Measurements from ENCODE around the gene PPL. TPM values are rescaled to one million over a fixed set of nuclear protein-coding genes. Genes with fewer than 3 reads are reported as not detected.
A peak's percentile ranks its signal among the peaks of the same experiment; 100 is the strongest.

Gene PPL
- total RNA-seq, result 10 to 100 TPM; 55.5 to 84.9 (median 72.0) TPM

DNA sequence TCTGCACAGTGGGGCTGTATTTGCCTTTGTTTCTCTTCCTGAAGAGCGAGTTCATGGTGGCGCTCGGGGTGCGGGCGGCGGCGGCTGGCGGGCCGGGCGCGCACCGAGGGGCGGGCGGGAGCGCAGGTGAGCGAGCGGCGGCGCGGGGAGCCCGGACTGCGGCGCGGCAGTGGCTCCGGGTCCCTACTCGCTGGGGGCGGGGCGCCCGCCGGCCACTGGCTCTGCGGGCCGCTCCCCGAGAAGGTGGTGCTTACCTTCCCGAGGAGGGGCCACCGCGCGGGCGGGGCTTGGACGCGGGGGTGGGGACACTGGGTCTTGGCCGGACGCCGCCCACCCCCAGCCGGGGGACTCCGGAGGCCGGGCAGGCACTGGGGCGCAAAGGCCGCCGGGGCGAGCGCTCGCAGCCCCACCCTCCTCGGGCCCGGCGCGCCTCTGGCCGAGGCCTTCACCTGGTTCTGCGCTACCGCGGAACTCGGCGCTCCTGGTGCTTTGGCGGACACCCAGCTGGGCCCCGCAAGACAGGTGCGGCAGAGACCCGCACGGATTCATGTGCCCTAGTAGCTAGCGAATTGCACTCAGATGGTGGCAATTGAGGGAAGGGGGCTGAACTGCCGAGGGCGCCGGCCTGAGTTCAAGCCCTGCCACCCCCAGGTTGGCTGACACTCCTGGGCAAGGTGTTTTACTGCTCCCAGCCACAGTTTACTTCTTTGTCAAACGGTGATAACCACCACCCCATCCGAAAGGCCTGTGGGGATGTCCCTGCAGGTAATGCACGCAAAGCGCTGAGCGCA lies at the start of gene PPL:
Gene PPL, minus strand, starts transcription at position 158 of the 791 bp plus-strand sequence. Its CDS starts 103 bp downstream, at position 55.
- TF ChIP-seq, protein P1, sequence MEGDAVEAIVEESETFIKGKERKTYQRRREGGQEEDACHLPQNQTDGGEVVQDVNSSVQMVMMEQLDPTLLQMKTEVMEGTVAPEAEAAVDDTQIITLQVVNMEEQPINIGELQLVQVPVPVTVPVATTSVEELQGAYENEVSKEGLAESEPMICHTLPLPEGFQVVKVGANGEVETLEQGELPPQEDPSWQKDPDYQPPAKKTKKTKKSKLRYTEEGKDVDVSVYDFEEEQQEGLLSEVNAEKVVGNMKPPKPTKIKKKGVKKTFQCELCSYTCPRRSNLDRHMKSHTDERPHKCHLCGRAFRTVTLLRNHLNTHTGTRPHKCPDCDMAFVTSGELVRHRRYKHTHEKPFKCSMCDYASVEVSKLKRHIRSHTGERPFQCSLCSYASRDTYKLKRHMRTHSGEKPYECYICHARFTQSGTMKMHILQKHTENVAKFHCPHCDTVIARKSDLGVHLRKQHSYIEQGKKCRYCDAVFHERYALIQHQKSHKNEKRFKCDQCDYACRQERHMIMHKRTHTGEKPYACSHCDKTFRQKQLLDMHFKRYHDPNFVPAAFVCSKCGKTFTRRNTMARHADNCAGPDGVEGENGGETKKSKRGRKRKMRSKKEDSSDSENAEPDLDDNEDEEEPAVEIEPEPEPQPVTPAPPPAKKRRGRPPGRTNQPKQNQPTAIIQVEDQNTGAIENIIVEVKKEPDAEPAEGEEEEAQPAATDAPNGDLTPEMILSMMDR (IDR thresholded peaks at IDR 0.05), result no peak
- peak; percentile 81 to 91 for TF ChIP-seq POLR2A (IDR thresholded peaks at IDR 0.05)
- peak within 1 kb of the TSS; percentile 68 to 86 (median 83) for H3K4me3 ChIP-seq (replicated peaks in 1 of 3)
- H3K4me1 ChIP-seq, result peaks cover 31 to 32% of the 10 kb centered on the region in 2 donors
- no peaks in the 10 kb centered on the region for H3K36me3 ChIP-seq
- intact Hi-C loops (cut with DNase I), result loop anchor here (5.0 kb wide), 1 partner anchor 55 kb away; no protein-coding TSS in a partner anchor
- no peaks in the 10 kb centered on the region for H3K27me3 ChIP-seq
- WGBS, 2 donors, result 26 to 70% methylated on average over 6 to 29 of the region's 76 CpGs
- peak within 1 kb of the TSS; percentile 73 to 94 (median 84) for H3K27ac ChIP-seq
- H3K9me3 ChIP-seq, result no peaks in the 10 kb centered on the region
- peak; percentile 98 to 99 for DNase-seq

DNA sequence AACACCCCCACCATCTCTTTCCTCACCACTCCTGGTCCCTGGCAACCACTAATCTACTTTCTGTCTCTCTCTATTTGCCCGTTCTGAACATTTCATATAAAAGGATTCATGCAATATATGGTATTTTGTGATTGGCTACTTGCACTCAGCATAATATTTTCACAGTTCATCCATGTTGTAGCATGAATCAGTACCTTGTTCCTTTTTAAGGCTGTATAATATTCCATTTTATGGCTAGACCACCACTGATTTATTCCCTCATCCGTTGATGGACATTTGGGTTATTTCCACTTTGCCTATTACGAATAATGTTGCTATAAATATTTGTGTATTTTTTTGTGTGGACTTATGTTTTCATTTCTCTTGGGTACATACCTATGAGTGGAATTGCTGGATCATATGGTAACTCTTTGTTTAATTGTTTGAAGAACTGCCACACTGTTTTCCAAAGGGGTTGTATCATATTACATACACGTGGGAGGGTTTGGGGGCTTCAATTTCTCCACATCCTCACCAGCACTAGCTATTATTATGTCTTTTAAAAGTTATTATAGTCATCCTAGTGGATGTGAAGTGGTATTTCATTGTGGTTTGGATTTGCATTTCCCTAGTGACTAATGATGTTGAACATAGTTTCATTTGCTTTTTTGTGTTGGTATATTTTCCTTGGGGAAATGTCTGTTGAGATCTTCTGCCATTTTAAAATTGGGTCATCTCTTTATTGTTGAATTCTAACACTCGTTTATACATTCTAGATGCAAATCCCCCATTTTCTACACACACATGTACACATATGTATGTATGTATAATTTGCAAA lies 47.4 kb upstream of the PPL start:
- Histone ChIP-seq H3K27me3 (peaks cover 10% of the 10 kb centered on the region), H3K9me3 (no peaks in the 10 kb centered on the region), H3K27ac (no peak overlapping the region), H3K36me3 (no peaks in the 10 kb centered on the region), H3K4me3 (replicated peaks in 1 of 3) (no peak overlapping the region), H3K4me1 (no peaks in the 10 kb centered on the region)
- WGBS, 2 donors, result 75 to 76% methylated on average over 5 of the region's 5 CpGs
- intact Hi-C loops (cut with DNase I), result no loop called here
- DNase-seq, result no peak
- TF ChIP-seq, protein P1 (IDR thresholded peaks at IDR 0.05), result no peak
- TF ChIP-seq POLR2A (IDR thresholded peaks at IDR 0.05), result no peak

GRCh38 chr16:4982056-4982867 lies 45.3 kb upstream of the PPL start:
- H3K4me3 ChIP-seq (replicated peaks in 1 of 3), result no peak overlapping the region
- no peaks in the 10 kb centered on the region for H3K27me3 ChIP-seq
- TF ChIP-seq POLR2A (IDR thresholded peaks at IDR 0.05), result no peak
- TF ChIP-seq, protein P1 (IDR thresholded peaks at IDR 0.05), result no peak
- no peaks in the 10 kb centered on the region for H3K4me1 ChIP-seq
- DNase-seq, result no peak
- H3K9me3 ChIP-seq, result no peaks in the 10 kb centered on the region
- intact Hi-C loops (cut with DNase I), result no loop called here
- 51 to 62% methylated on average over 9 to 12 of the region's 20 CpGs for WGBS, 2 donors
- H3K36me3 ChIP-seq, result no peaks in the 10 kb centered on the region
- H3K27ac ChIP-seq, result no peak overlapping the region

DNA sequence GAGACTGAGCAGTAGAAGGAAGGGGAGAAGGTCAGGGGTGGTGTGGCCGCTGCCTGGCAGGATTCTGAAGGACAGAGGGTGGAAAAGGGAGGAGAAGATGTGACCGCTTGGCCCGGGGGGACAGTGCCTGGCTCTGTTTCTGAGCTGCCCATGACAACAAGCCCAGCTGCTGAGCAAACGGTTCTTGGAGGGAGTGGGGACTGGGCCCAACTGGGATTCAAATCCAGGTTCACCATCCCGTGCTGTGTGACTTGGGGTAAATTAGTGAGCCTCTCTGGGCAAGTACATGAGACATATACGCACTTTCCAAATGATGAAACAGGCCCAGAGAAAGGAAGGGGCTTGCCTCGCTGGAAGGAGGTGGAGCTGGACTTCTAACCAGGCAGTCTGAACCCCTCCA lies 44.5 kb upstream of the PPL start:
- no peak overlapping the region for H3K4me3 ChIP-seq (replicated peaks in 1 of 3)
- no peaks in the 10 kb centered on the region for H3K27me3 ChIP-seq
- intact Hi-C loops (cut with DNase I), result no loop called here
- no peak for DNase-seq
- TF ChIP-seq, protein P1 (IDR thresholded peaks at IDR 0.05), result no peak
- TF ChIP-seq POLR2A (IDR thresholded peaks at IDR 0.05), result no peak
- no peaks in the 10 kb centered on the region for H3K4me1 ChIP-seq
- H3K27ac ChIP-seq, result no peak overlapping the region
- H3K36me3 ChIP-seq, result no peaks in the 10 kb centered on the region
- no peaks in the 10 kb centered on the region for H3K9me3 ChIP-seq
- 74 to 76% methylated on average over 7 of the region's 7 CpGs for WGBS, 2 donors
